H1 (cell line): ENCODE measurements around the gene FAM200B. TPM values are rescaled to one million over a fixed set of nuclear protein-coding genes. Genes with fewer than 3 reads are reported as not detected.

Experiments
- CHD2 ChIP-seq: IDR thresholded peaks from 2 replicates; pipeline ENCODE4 v1.6.1; 2012; ENCODE audit warnings: low read length, improper control_type of control experiment
- CREB1 ChIP-seq: IDR thresholded peaks from 2 replicates; pipeline ENCODE4 v1.6.1; 2012; ENCODE audit warnings: inconsistent platforms
- EGR1 ChIP-seq: IDR thresholded peaks from 2 replicates; pipeline ENCODE4 v1.6.1; 2011; ENCODE audit warnings: low read depth, low read length, borderline replicate concordance
- KDM5A ChIP-seq: fragments of 200-600 bp; IDR thresholded peaks from 2 replicates; pipeline ENCODE4 v1.7.1; 2012; ENCODE audit warnings: mild to moderate bottlenecking, low read length, inconsistent platforms, mixed read lengths
- SP2 ChIP-seq: IDR thresholded peaks from 2 replicates; pipeline ENCODE4 v1.6.1; 2012; ENCODE audit warnings: mild to moderate bottlenecking, low read length, inconsistent platforms
- TBP ChIP-seq: IDR thresholded peaks from 2 replicates; pipeline ENCODE4 v1.6.1; 2011; ENCODE audit warnings: low read depth, low read length, improper control_type of control experiment
- polyA plus RNA-seq, 7 experiments: library from polyadenylated mRNA; depleted of rRNA in 3 of 7; stranded (reverse) in 5 of 7; unstranded in 2 of 7; fragments of >200 nt in 5 of 7; fragments of 200-250 nt in 2 of 7; gene quantifications; 1 replicate in 5 of 7; 2 replicates in 1 of 7; 4 replicates in 1 of 7; pipeline versions ENCODE4 v1.2.1 to v1.2.3, GENCODE V29; 2011 to 2013; ENCODE audit warnings: missing spikeins in 2 of 7, mixed read lengths in 2 of 7
- total RNA-seq: library from RNA; stranded (reverse); fragmentation: NEBNext Ultra II Directional; extraction: Animal tissue kit (Norgen Biotek cat#: 25700); gene quantifications from 2 replicates; pipeline ENCODE4 v1.2.1, GENCODE V29; 2021

Gene FAM200B
- total and polyA plus RNA-seq, 2 of the 8 experiments (the other 6 are each of a cell fraction or from before 2014, with no cell fraction given), result 10.7 to 23.7 TPM

DNA sequence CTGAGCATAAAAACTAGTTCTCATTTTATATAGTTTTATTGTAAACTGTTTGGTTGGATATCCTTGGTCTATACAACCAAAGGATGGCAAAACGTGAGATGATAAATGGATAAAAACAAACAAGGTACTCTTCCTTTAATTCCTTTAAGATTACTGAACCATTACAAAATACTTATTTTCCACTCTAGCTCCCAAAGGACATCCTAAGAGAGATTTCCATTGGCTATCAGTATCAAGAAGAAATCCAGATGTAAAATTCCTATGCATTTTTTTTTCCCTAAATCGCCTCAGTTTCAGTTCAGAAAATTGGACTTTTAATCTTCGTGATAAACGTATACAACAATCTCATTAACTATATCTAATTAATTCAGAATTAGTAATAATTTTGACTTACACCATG, 28.8 kb upstream of the FAM200B start (continued):
- TF ChIP-seq TBP, result no peak
- no peak for TF ChIP-seq CREB1
- no peak for TF ChIP-seq KDM5A
- no peak for TF ChIP-seq EGR1
- no peak for TF ChIP-seq CHD2
- no peak for TF ChIP-seq SP2
- TF ChIP-seq, all 59 proteins: peak for 0
